OCI-LY7 (cell line): ENCODE data around the gene RNF182.

Experiments used
- CTCF ChIP-seq: fragments of 200-600 bp; sonication (generic); conservative IDR thresholded peaks from 2 replicates; pipeline ENCODE4 v1.5.1; 2014; ENCODE audit warnings: mild to moderate bottlenecking, antibody characterized with exemption, low read length, moderate library complexity, mixed read lengths
- EZH2phosphoT487 ChIP-seq: fragments of 200-600 bp; sonication (generic); IDR thresholded peaks from 2 replicates; pipeline ENCODE4 v1.6.1; 2018; ENCODE audit warnings: low read depth, borderline replicate concordance, mild to moderate bottlenecking, mixed run types, antibody characterized with exemption, low read length, moderate library complexity, mixed read lengths

- TF ChIP-seq CTCF, result no peak
- TF ChIP-seq EZH2phosphoT487, result no peak
Observed at GRCh38 chr6:13907001-13907350, 17.8 kb upstream of the RNF182 start.
